Bronchial smooth muscle cell (primary cell): Measurements from ENCODE around the gene ZBTB38. TPM values are rescaled to one million over a fixed set of nuclear protein-coding genes. Genes with fewer than 3 reads are reported as not detected.

Experiments
- total RNA-seq: library from RNA; depleted of rRNA; stranded (reverse); fragments of >200 nt; gene quantifications from 2 replicates; pipeline ENCODE4 v1.2.1, GENCODE V29; 2014

ZBTB38 gene, protein sequence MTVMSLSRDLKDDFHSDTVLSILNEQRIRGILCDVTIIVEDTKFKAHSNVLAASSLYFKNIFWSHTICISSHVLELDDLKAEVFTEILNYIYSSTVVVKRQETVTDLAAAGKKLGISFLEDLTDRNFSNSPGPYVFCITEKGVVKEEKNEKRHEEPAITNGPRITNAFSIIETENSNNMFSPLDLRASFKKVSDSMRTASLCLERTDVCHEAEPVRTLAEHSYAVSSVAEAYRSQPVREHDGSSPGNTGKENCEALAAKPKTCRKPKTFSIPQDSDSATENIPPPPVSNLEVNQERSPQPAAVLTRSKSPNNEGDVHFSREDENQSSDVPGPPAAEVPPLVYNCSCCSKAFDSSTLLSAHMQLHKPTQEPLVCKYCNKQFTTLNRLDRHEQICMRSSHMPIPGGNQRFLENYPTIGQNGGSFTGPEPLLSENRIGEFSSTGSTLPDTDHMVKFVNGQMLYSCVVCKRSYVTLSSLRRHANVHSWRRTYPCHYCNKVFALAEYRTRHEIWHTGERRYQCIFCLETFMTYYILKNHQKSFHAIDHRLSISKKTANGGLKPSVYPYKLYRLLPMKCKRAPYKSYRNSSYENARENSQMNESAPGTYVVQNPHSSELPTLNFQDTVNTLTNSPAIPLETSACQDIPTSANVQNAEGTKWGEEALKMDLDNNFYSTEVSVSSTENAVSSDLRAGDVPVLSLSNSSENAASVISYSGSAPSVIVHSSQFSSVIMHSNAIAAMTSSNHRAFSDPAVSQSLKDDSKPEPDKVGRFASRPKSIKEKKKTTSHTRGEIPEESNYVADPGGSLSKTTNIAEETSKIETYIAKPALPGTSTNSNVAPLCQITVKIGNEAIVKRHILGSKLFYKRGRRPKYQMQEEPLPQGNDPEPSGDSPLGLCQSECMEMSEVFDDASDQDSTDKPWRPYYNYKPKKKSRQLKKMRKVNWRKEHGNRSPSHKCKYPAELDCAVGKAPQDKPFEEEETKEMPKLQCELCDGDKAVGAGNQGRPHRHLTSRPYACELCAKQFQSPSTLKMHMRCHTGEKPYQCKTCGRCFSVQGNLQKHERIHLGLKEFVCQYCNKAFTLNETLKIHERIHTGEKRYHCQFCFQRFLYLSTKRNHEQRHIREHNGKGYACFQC (N-terminal part only)
- total RNA-seq: 45.3 and 86.2 TPM in 2 replicates

GRCh38 chr3:141368062-141368924 is at the start of gene ZBTB38:
Gene ZBTB38 (plus strand): TSS chr3:141368504. CDS start chr3:141442389, 73,885 bp downstream.

Other genes starting within 250 kb of the ZBTB38 start
- gene PXYLP1, start 136.7 kb upstream of the ZBTB38 start, total RNA-seq: 3.3 and 3.6 TPM in 2 replicates
- gene RASA2, start 118.5 kb downstream of the ZBTB38 start, total RNA-seq: 5.1 and 7.6 TPM in 2 replicates